Progenitor cell of endocrine pancreas (in vitro differentiated cells): ENCODE measurements around the gene HSPB7. TPM values are rescaled to one million over a fixed set of nuclear protein-coding genes. Genes with fewer than 3 reads are reported as not detected.

ENCODE experiments used
- DNase-seq: peaks from one replicate; pipeline ENCODE4 v3.0.0; 2021; ENCODE audit warnings: low spot score; ENCODE audit not compliant: unreplicated experiment
- H3K27ac Mint-ChIP-seq: 2 replicates; pipeline ENCODE4 v1.8.0; 2021; ENCODE audit warnings: mild to moderate bottlenecking, moderate library complexity, mixed read lengths
- H3K27me3 Mint-ChIP-seq: 2 replicates; pipeline ENCODE4 v1.8.0; 2021; ENCODE audit warnings: mixed read lengths
- H3K36me3 Mint-ChIP-seq: 2 replicates; pipeline ENCODE4 v1.8.0; 2022; ENCODE audit warnings: mixed read lengths; ENCODE audit not compliant: insufficient read depth
- H3K4me1 Mint-ChIP-seq: 2 replicates; pipeline ENCODE4 v1.8.0; 2021; ENCODE audit warnings: low read depth, mixed read lengths
- H3K4me3 Mint-ChIP-seq: 2 replicates; pipeline ENCODE4 v1.8.0; 2021; ENCODE audit warnings: low read depth, mild to moderate bottlenecking, moderate library complexity, mixed read lengths
- H3K9me3 Mint-ChIP-seq: 2 replicates; pipeline ENCODE4 v1.8.0; 2021; ENCODE audit warnings: low read depth, mixed read lengths
- CTCF ChIP-seq: fragments of 200-600 bp; sonication (generic); IDR thresholded peaks from one replicate; pipeline ENCODE4 v1.5.0; 2021; ENCODE audit warnings: antibody characterized with exemption, mild to moderate bottlenecking; ENCODE audit not compliant: unreplicated experiment
- total RNA-seq: library from RNA; stranded (reverse); gene quantifications from 2 replicates; pipeline ENCODE4 v1.2.1, GENCODE V29; 2021

Gene HSPB7
- total RNA-seq, 1 donor from 2014 or later, result not detected

- peak within 1 kb of the TSS; percentile 93 for H3K27ac Mint-ChIP-seq
- H3K4me1 Mint-ChIP-seq, result peaks cover 6% of the 10 kb centered on the region
- DNase-seq, result peak; percentile 87
- H3K36me3 Mint-ChIP-seq, result peaks cover 12% of the 10 kb centered on the region
- H3K9me3 Mint-ChIP-seq, result peaks cover 9% of the 10 kb centered on the region
- no peak for TF ChIP-seq CTCF
- H3K4me3 Mint-ChIP-seq, result peak within 1 kb of the TSS; percentile 86
- H3K27me3 Mint-ChIP-seq, result peaks cover 2% of the 10 kb centered on the region
Observed at GRCh38 chr1:15975805-15976680, 41.8 kb downstream of the HSPB7 start, which contains the start of gene ZBTB17. TSS of gene ZBTB17 (minus strand) at chr1:15976101. CDS start at chr1:15948495, 27,606 bp downstream.

GRCh38 chr1:15975358-15975804 lies 42.5 kb downstream of the HSPB7 start:
- peaks cover 9% of the 10 kb centered on the region for H3K9me3 Mint-ChIP-seq

GRCh38 chr1:15974855-15975254 lies 43.0 kb downstream of the HSPB7 start:
- H3K4me3 Mint-ChIP-seq, result peak overlapping the region; percentile 85
- no peak for TF ChIP-seq CTCF
- H3K27ac Mint-ChIP-seq, result peak overlapping the region; percentile 89
- no peak for DNase-seq
- H3K9me3 Mint-ChIP-seq, result peaks cover 12% of the 10 kb centered on the region
- peaks cover 21% of the 10 kb centered on the region for H3K36me3 Mint-ChIP-seq
- H3K27me3 Mint-ChIP-seq, result no peaks in the 10 kb centered on the region
- H3K4me1 Mint-ChIP-seq, result peaks cover 6% of the 10 kb centered on the region

More at GRCh38 chr1:15975358-15975804, 42.5 kb downstream of the HSPB7 start:
- Mint-ChIP-seq H3K4me1 (peaks cover 6% of the 10 kb centered on the region), H3K27me3 (no peaks in the 10 kb centered on the region), H3K36me3 (peaks cover 16% of the 10 kb centered on the region), H3K27ac (peak overlapping the region; percentile 89), H3K4me3 (peak overlapping the region; percentile 85)
- peak; percentile 44 for DNase-seq
- peak; percentile 40 for TF ChIP-seq CTCF

- DNase-seq, result no peak
- no peak overlapping the region for H3K4me3 Mint-ChIP-seq
- no peak for TF ChIP-seq CTCF
- peaks cover 6% of the 10 kb centered on the region for H3K4me1 Mint-ChIP-seq
- H3K27ac Mint-ChIP-seq, result no peak overlapping the region
- no peaks in the 10 kb centered on the region for H3K27me3 Mint-ChIP-seq
- peaks cover 28% of the 10 kb centered on the region for H3K36me3 Mint-ChIP-seq
- peaks cover 16% of the 10 kb centered on the region for H3K9me3 Mint-ChIP-seq
Observed at GRCh38 chr1:15973772-15974171, 44.1 kb downstream of the HSPB7 start.

- Mint-ChIP-seq H3K36me3 (peaks cover 35% of the 10 kb centered on the region), H3K27ac (no peak overlapping the region), H3K4me3 (no peak overlapping the region), H3K27me3 (no peaks in the 10 kb centered on the region), H3K4me1 (peaks cover 6% of the 10 kb centered on the region), H3K9me3 (peaks cover 15% of the 10 kb centered on the region)
- no peak for DNase-seq
- no peak for TF ChIP-seq CTCF
Observed at GRCh38 chr1:15972409-15972808, 45.4 kb downstream of the HSPB7 start.
